HG03378 (cell line): ENCODE data around the gene NXPH1.

Source experiments
- ATAC-seq: cut with Tn5 transposase; IDR thresholded peaks from one replicate; pipeline ENCODE4 v1.9.1; 2021; ENCODE audit warnings: mild to moderate bottlenecking, moderate library complexity; ENCODE audit not compliant: unreplicated experiment

The NXPH1 gene

DNA sequence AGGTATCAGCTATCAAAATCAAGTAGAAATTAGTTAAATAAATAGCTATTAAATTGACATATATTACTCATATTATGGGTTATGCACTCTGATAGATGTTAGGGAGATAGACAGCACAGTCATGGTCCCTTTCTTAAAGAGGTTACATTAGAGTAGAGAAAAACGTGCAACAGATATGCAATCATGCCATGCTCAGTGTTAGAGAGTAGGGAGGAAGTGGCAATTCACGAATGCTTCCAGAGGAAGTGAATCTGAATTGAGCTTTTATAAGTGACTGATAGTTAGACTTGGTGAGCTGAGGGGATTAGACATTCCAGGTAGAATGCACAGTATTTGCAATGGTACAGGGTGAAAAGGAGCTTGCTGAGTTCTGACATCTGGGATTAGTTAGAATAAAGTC is 349.8 kb downstream of the NXPH1 start:
- ATAC-seq = no peak

DNA sequence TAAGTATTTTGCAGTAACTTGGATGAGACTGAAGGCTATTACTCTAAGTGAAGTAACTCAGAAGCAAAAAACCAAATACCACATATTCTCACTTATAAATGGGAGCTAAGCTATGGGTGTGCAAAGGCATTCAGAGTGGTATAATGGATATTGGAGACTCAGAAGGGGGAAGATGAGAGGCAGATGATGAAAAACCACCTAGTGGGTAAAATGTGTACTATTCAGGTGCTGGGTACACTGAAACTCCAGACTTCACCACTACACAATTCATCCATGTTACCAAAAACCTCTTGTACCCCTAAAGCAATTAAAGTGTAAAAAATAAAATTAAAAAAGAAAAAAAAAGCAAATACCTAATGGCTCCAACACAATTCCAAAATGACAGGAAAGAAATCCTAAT is 351.7 kb downstream of the NXPH1 start:
- no peak for ATAC-seq

- ATAC-seq = no peak
These were observed 367.6 kb downstream of the NXPH1 start for GRCh38 chr7:8800986-8801385.
